Nucleus accumbens (tissue), 56 donors: ENCODE results near the gene CALCOCO1.
"Not testable (repeated sequence)": the region's sequence is repeated elsewhere in the genome, so short reads cannot be mapped to it uniquely, and the experiment has no call there.

Source experiments
- DNase-seq, 56 donors: peaks; one replicate each; lab custom pipeline; 2025; lab: John Stamatoyannopoulos, UW

CALCOCO1 gene

GRCh38 chr12:53734425-53734824, 7.2 kb upstream of the CALCOCO1 start:
- DNase-seq, result no peak

DNA sequence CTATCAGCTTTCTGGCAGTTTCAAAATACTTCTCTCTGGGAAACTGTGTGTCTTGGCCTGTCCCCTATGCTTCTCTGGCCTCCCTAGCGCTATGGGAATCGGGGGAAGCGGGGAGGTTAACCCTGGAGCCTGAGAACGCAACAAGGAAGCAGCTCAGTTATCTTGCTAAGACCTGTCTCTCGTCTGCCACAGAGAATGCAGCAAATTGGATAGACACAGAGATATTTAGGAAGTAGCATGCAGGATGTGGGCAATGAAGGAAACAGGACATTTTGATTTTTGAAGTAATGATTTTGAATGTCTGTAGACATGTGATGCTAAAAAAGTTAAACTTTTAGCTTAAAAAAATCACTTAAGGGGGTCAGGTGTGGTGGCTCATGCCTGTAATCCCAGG, 6.6 kb upstream of the CALCOCO1 start:
- no peak for DNase-seq

GRCh38 chr12:53733051-53733806, 6.0 kb upstream of the CALCOCO1 start:
- no peak for DNase-seq

GRCh38 chr12:53729644-53730043, 2.4 kb upstream of the CALCOCO1 start:
- DNase-seq, result no peak

DNA sequence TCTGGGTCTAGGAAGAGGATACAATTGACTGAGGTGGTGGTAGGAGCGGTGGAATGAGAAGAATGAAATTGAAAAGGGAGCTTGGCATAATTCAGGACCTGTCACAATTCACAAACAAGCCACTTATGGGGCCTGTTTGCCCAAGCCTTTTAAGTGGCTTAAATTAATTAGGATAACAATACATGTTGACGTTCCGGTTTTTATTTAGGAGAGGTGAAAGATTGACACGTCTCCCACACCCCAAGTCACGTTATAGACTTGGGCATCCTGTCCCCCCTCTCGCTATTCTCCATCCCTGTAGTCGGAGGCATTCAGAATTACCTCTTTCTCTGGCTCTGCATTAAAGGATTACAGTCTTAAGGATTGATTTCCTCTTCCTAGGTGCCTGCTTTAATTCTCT, 954 bp upstream of the CALCOCO1 start:
- DNase-seq, result no peak

GRCh38 chr12:53726946-53727309, 324 bp downstream of the CALCOCO1 start:
- peak in 2 of 56 donors; percentile 43 to 69 for DNase-seq

DNA sequence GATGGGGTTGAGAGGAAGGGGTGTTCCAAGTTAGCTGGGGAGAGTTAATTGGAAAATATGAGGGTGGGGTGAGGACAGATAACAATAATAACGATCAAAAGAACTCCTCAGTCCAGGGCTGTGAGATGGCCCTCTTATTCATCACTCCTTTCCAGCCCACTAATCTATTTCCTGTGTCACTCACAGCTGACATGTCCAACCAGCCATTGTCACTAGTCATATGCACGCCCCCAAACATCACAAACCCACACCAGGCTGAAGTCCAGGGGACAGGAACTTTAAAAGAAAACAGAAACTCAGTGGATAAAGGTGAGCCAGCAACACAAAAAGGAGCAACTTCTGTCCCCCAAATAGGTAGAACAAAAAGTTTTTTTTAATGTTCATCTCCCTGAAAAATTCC, 911 bp downstream of the CALCOCO1 start:
- DNase-seq, result no peak

GRCh38 chr12:53725824-53726223, 1.4 kb downstream of the CALCOCO1 start:
- peak in 14 of 56 donors; percentile 11 to 58 (median 30) for DNase-seq

DNA sequence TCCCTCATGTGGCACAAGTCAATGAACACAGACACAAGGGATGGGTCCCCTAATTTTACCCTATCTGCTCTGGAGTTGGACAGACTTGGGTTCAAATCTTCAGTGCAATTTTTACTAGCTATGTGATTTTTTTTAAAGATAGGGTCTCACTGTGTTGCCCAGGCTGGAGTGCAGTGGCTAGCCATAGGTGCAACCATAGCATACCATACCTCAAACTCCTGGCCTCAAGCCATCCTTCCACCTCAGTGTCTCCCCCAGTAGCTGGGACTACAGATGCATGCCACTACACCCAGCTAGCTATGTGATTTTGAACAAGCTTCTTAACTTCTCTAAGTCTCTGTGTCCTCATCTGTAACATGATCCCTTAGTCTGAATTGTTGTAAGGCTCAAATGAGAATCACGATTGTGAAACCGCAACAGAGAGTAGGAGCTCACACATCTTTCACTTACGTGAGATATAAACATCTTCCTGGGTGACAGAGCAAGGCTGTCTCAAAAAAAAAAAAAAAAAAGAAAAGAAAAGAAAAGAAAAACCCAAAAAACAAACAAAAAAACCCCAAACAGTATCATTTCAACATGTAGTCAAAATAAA, 4.7 kb downstream of the CALCOCO1 start:
- DNase-seq, result no peak

DNA sequence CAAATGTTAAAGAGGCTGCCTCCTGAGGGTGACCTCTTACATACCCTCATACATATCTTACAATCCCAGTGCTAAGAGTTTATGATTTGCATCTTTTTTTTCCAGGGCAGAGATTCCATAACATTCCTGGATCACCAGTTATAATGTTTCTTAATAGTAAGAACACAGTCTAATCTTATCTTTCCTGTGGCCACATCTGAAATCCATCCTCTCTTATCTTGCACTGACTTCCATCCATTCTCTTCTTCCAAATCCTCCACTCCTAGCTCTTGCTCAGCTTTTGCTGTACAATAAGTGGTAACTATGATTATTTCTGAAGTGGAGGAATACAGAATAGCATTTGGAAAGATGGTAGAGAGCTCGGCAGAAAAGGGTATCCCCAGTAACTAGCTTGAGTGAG, 6.3 kb downstream of the CALCOCO1 start:
- DNase-seq, result no peak

- DNase-seq, result no peak
Measured at GRCh38 chr12:53719649-53720048, 7.6 kb downstream of the CALCOCO1 start.

DNA sequence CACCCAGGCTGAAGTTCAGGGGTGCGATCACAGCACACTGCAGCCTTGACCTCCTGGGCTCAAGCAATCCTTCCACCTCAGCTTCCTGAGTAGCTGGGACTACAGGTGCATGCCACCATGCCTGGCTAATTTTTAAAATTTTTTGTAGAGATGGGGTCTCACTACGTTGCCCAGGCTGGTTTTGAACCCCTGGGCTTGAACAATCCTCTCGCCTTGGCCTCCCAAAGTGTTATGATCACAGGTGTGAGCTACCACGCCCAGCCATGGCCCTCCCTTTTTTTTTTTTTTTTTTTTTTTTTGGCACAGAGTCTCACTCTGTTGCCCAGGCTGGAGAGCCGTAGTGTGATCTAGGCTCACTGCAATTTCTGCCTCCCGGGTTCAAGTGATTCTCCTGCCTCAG, 8.7 kb downstream of the CALCOCO1 start:
- not testable (repeated sequence) for DNase-seq

GRCh38 chr12:53717319-53717718, 9.9 kb downstream of the CALCOCO1 start:
- no peak for DNase-seq

DNA sequence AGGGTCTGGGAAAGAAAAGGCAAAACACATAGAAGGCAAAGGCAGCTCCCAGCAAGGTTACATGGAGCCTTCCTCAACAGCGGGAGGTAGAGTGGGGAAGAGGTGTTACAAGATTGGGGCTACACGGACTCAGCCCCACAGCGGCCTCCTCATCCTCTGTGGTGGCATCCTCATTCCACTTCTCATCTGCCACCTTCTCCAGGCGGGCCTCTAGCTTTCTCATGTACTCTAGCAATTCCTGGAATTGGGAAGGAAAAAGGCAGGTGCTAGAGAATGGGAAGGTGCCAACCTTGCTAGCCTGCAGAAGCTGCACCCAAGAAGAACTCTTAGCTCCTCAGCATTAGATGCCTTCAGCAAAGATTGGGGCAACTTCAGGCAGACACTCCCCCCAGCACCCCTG, 13.2 kb downstream of the CALCOCO1 start:
- no peak for DNase-seq

DNA sequence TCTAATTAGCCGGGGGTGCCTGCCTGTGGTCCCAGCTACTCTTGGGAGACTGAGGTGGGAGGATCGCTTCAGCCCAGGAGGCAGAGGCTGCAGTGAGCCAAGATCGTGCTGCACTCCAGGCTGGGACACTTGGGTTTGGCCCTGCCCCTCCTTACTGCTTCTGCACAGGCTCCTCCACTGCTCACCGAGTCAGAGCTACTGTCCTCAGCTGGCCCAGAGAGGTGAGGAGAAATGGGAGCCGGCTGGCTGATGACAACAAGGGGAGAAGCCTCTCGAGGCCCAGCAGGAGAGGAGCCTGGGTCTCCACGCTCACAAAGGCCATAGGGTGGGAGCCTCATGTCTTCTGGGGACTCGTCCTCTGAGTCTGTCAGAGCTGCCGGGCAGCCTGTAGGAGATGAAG, 13.7 kb downstream of the CALCOCO1 start:
- DNase-seq, result no peak

DNA sequence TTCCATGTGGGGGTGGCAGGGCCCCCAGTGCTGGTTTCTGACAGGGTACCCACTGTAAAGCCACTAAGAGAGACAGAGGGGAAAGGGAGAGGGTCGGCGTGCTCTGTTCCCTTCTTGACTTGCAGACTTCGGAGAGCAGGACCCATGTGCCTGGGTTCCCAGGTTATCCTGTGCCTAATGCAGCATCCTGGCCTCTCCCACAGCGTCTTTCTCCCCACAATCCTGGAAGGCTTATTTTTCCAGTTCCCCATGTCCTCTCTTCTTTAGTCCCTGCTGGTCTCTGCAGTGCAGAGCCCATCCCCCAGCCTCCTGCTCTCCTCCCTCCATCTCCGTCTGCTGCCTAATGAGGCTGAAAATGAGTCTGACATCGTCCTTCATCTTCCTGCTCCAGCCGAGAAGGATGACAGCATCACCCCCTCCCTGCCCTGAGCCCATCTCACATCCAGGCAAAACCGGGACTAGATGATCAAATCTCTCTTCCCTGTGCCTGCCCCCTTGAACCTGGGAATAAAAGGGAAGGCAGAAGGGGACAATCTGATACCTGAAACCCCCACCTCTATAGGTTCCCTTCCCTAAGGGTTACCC, 15.1 kb downstream of the CALCOCO1 start:
- no peak for DNase-seq

- peak in 15 of 56 donors; percentile 6 to 48 (median 24) for DNase-seq
Measured at GRCh38 chr12:53710091-53710490, 17.2 kb downstream of the CALCOCO1 start.

DNA sequence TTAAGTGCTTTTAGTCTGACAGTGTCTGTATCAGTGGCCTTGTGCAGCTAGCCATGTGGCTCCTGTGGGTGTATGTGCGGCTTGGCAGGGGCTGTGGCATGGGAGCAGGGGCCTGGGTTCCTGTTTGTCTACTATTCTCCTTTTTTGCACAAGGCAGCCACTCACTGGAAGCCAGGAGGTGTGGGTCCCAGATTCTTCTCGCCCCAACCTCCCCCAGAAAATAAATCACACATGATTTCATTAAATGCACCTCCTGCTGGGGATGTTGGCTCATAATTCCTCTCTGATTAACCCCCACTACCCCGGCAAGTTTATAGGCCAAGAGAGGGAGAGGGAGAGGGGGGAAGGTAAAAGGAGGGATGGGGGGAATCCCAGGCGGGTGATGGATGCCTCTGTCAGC, 17.6 kb downstream of the CALCOCO1 start:
- DNase-seq, result peak in 5 of 56 donors; percentile 8 to 42 (median 19)

DNA sequence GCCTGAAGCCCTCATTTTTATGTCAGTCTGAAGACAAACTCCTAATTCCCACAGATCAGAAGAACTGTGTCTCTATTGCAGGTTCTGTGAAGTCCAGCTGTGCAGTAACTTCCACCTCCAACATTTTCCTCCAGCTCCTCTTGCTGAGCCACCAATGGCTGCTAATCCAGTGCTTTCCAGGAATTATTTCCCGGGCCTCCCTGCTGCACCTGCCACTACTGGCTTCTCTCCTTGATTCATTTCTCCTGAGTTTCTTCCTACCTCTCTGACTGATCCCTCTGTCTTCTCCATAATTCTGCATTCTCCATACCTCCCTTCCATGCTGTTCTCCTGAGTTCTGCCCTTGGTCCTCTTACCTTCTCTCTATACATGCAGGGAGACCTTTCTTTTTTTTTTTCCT, 21.2 kb downstream of the CALCOCO1 start:
- DNase-seq, result no peak

DNA sequence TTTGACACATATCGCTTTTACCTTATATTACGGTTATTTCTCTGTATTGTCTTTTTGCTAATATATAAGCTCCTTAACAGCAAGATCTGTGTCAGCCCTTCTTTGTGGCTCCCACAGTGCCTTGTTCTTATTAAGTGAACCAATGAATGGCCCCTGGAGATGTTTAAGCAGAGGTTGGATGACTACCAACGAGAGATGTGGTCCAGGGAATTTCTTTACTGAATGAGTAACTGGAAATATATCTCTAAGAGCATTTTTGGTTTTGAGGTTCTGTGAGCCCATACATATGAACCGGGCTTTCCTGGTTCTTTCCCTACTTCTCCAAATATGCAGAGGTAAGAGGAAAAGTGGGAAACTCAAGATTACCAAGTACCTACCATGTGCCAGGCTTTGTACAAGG, 23.5 kb downstream of the CALCOCO1 start:
- no peak for DNase-seq

DNA sequence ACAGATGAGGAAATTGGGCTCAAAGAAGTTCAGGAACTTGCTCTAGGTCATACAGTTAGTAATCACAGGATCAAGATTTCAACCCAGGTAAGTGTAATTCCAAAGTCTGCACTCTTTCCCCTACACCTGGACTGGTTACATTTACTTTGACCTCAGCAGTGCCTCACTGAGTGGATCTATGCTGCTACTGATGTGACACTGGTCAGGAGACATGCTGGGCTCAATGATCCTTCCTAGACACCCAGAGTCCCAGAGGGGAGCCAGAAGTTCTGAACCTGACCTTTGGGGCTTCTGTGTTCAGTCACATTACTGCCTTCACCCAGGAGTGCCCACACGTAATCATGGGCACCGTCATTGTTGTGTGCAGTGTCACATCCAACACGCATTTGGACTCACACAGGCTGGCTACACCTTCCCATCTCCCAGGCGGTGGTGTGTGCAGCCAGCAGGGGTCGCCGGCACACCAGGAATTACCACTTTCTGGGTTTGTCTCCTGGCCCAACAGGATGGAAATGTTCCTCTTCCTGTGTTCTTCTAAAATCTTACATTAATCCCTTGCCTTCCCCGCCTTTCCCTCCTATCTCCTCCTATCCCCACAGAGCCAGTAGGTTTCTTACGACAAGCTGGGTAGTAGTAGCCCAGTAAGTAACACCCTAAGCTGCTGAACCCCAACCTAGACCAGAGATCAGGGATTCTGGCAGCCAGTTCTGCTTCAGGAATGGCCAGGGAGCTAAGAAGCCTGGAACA, 25.6 kb downstream of the CALCOCO1 start:
- peak in 52 of 56 donors; percentile 23 to 90 (median 71) for DNase-seq
